OCI-LY1 (cell line): ENCODE measurements around the gene CHRNG.

Experiments used
- CTCF ChIP-seq: fragments of 200-600 bp; sonication (generic), shearing (Covaris generic); IDR thresholded peaks from 2 replicates; pipeline ENCODE4 v1.5.1; 2017; ENCODE audit warnings: mild to moderate bottlenecking, antibody characterized with exemption, low read length, moderate library complexity, mixed read lengths
- EZH2 ChIP-seq: fragments of 200-600 bp; sonication (generic), shearing (Covaris generic); IDR thresholded peaks from 2 replicates; pipeline ENCODE4 v1.8.0; 2017; ENCODE audit warnings: borderline replicate concordance, mixed run types, mild to moderate bottlenecking, antibody characterized with exemption, low read length, moderate library complexity, mixed read lengths

- TF ChIP-seq CTCF (no peak), EZH2 (no peak)
Measured at GRCh38 chr2:232525791-232526371, 13.6 kb upstream of the CHRNG start, which contains the start of gene CHRND.
